ENCODE results near the gene FURIN.

The FURIN gene

GRCh38 chr15:90859234-90860131 lies 8.9 kb upstream of the FURIN start:
- peak in 1 of 2 experiments; percentile 34 for DNase-seq (ENCODE audit: low read depth in 1 of 2, low spot score in 1 of 2)
- H3K4me3 ChIP-seq (replicated peaks; ENCODE audit: insufficient read depth, low read length), result no peak overlapping the region
- peak overlapping the region; percentile 50 for H3K27ac ChIP-seq (replicated peaks)
- peak; percentile 45; the same call in 1 of the 2 replicates for TF ChIP-seq SPI1 (IDR thresholded peaks at IDR 0.05; ENCODE audit: borderline replicate concordance, low read depth)
- no peak for TF ChIP-seq GABPA (IDR thresholded peaks at IDR 0.05; ENCODE audit: low read depth)
- no peaks in the 10 kb centered on the region for H3K27me3 ChIP-seq (ENCODE audit: insufficient read depth, poor library complexity, severe bottlenecking)

GRCh38 chr15:90860450-90860849 lies 7.9 kb upstream of the FURIN start:
- peak overlapping the region; percentile 50 for H3K27ac ChIP-seq (replicated peaks)

GRCh38 chr15:90860942-90861675 lies 7.3 kb upstream of the FURIN start:
- peak in 1 of 2 experiments; percentile 37 for DNase-seq (ENCODE audit: low read depth in 1 of 2, low spot score in 1 of 2)

More at GRCh38 chr15:90860450-90860849, 7.9 kb upstream of the FURIN start:
- H3K27me3 ChIP-seq (ENCODE audit: insufficient read depth, poor library complexity, severe bottlenecking), result no peaks in the 10 kb centered on the region
- TF ChIP-seq REST (IDR thresholded peaks at IDR 0.05; ENCODE audit: insufficient replicate concordance, low read depth) (no peak), CTCF (IDR thresholded peaks at IDR 0.05; ENCODE audit: insufficient read depth, low read length) (no peak), POLR2AphosphoS5 (IDR thresholded peaks at IDR 0.05; ENCODE audit: low read depth) (no peak), SPI1 (IDR thresholded peaks at IDR 0.05; ENCODE audit: borderline replicate concordance, low read depth) (no peak), GABPA (IDR thresholded peaks at IDR 0.05; ENCODE audit: low read depth) (no peak)
- no peak for DNase-seq (ENCODE audit: low read depth in 1 of 2, low spot score in 1 of 2)
- no peak overlapping the region for H3K4me3 ChIP-seq (replicated peaks; ENCODE audit: insufficient read depth, low read length)

More at GRCh38 chr15:90860942-90861675, 7.3 kb upstream of the FURIN start:
- no peak for TF ChIP-seq CTCF (IDR thresholded peaks at IDR 0.05; ENCODE audit: insufficient read depth, low read length)
- no peak for TF ChIP-seq SPI1 (IDR thresholded peaks at IDR 0.05; ENCODE audit: borderline replicate concordance, low read depth)
- TF ChIP-seq GABPA (IDR thresholded peaks at IDR 0.05; ENCODE audit: low read depth), result no peak
- TF ChIP-seq POLR2AphosphoS5 (IDR thresholded peaks at IDR 0.05; ENCODE audit: low read depth), result no peak
- no peak for TF ChIP-seq REST (IDR thresholded peaks at IDR 0.05; ENCODE audit: insufficient replicate concordance, low read depth)
- Histone ChIP-seq H3K4me3 (replicated peaks; ENCODE audit: insufficient read depth, low read length) (no peak overlapping the region), H3K27me3 (ENCODE audit: insufficient read depth, poor library complexity, severe bottlenecking) (no peaks in the 10 kb centered on the region), H3K27ac (replicated peaks) (peak overlapping the region; percentile 50)

Measured in HL-60 (cell line).